Measurements from ENCODE around the gene ZNF556. TPM values are rescaled to one million over a fixed set of nuclear protein-coding genes. Genes with fewer than 3 reads are reported as not detected.

Gene ZNF556
- total and polyA plus RNA-seq, 2 experiments from 2014 or later: 0.03 TPM; not detected in 1

DNA sequence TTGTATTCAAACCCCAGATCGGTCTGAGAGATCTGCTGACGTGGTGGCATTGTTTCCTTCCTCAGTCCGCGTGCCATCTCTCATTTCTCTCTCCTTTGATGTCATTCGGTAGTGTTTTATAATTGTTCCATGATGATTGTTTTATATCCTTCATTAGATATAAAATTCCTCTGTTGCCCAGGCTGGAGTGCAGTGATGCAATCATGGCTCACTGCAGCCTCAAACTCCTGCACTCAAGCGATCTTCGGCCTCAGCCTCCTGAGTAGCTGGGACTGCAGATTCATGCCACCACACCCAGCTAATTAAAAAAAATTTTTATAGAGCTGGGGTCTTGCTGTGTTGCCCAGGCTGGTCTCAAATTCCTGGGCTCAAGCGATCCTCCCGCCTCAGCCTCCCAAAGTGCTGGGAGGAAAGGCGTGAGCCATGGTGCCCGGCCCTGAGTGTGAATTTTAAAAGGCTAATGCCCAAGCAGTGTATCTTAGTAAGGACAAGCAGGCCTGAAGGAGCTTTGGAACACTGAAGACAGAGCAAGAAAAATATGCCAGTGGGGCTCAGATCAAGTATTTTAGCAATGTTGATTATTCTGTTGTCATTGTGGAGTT lies 38.9 kb downstream of the ZNF556 start:
- no peaks in the 10 kb centered on the region for H3K9me2 ChIP-seq (replicated peaks; ENCODE audit: insufficient read depth)
- peaks cover 52% of the 10 kb centered on the region for H3K79me2 ChIP-seq
- no peaks in the 10 kb centered on the region for H3K9me3 ChIP-seq (ENCODE audit: low read depth)
- no peak overlapping the region for H3K4me2 ChIP-seq
- H4K20me1 ChIP-seq (ENCODE audit: insufficient read depth, poor library complexity, severe bottlenecking): no peaks in the 10 kb centered on the region
- 94% methylated on average over 11 of the region's 11 CpGs for WGBS (ENCODE audit: low lambda C conversion rate, missing lambda C conversion rate)
- DNase-seq (ENCODE audit: low spot score): no peak
- no peak overlapping the region for H2AFZ ChIP-seq
- no peak overlapping the region for H3K27ac ChIP-seq
- no peaks in the 10 kb centered on the region for H3K27me3 ChIP-seq
- H3K4me1 ChIP-seq (ENCODE audit: insufficient read depth): peaks cover 16% of the 10 kb centered on the region
- H3K36me3 ChIP-seq (replicated peaks; ENCODE audit: insufficient read depth, low read depth): no peaks in the 10 kb centered on the region
- H3K4me3 ChIP-seq: no peak overlapping the region
- TF ChIP-seq, protein P1, sequence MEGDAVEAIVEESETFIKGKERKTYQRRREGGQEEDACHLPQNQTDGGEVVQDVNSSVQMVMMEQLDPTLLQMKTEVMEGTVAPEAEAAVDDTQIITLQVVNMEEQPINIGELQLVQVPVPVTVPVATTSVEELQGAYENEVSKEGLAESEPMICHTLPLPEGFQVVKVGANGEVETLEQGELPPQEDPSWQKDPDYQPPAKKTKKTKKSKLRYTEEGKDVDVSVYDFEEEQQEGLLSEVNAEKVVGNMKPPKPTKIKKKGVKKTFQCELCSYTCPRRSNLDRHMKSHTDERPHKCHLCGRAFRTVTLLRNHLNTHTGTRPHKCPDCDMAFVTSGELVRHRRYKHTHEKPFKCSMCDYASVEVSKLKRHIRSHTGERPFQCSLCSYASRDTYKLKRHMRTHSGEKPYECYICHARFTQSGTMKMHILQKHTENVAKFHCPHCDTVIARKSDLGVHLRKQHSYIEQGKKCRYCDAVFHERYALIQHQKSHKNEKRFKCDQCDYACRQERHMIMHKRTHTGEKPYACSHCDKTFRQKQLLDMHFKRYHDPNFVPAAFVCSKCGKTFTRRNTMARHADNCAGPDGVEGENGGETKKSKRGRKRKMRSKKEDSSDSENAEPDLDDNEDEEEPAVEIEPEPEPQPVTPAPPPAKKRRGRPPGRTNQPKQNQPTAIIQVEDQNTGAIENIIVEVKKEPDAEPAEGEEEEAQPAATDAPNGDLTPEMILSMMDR (IDR thresholded peaks at IDR 0.05; ENCODE audit: poor library complexity): no peak
- TF ChIP-seq EZH2phosphoT487 (IDR thresholded peaks at IDR 0.05; ENCODE audit: low read depth, severe bottlenecking, unreplicated experiment) (no peak), EZH2 (IDR thresholded peaks at IDR 0.05; ENCODE audit: borderline replicate concordance) (no peak)

DNA sequence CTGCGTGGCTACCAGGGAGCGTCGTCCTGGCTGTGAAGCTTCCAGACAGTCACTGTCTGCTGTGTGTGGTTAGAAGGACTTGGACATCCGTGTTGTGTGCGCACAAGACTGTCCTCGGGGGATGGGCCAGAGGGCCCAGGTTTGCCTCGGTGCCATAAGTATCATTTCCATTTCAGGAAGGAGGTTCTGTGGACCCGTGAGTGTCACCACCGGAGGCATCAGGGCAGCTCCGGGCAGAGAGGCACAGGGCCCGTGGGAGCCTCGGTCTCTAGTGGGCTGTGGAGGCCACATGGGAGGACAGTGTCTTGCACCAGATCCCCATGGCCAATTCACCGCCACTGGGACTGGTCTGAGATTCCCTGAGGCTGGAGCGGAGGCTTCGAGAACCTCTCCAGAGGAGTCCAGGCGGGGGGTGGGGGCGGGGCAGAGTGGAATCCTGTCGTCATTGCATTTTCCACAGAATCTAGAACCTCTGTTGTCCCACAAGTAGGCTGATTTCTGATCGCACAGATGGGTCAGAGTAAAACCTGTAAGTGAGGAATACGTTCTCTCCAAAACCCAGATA lies 39.6 kb downstream of the ZNF556 start:
- Histone ChIP-seq H3K9me2 (replicated peaks; ENCODE audit: insufficient read depth) (no peaks in the 10 kb centered on the region), H3K27me3 (no peaks in the 10 kb centered on the region), H3K79me2 (peaks cover 53% of the 10 kb centered on the region), H3K4me2 (no peak overlapping the region), H2AFZ (no peak overlapping the region), H3K36me3 (replicated peaks; ENCODE audit: insufficient read depth, low read depth) (no peaks in the 10 kb centered on the region), H3K9me3 (ENCODE audit: low read depth) (no peaks in the 10 kb centered on the region), H3K4me3 (no peak overlapping the region), H3K27ac (no peak overlapping the region), H4K20me1 (ENCODE audit: insufficient read depth, poor library complexity, severe bottlenecking) (no peaks in the 10 kb centered on the region), H3K4me1 (ENCODE audit: insufficient read depth) (peaks cover 12% of the 10 kb centered on the region)
- TF ChIP-seq, protein P1 (IDR thresholded peaks at IDR 0.05; ENCODE audit: poor library complexity): no peak
- TF ChIP-seq EZH2phosphoT487 (IDR thresholded peaks at IDR 0.05; ENCODE audit: low read depth, severe bottlenecking, unreplicated experiment): no peak
- 95% methylated on average over 20 of the region's 20 CpGs for WGBS (ENCODE audit: low lambda C conversion rate, missing lambda C conversion rate)
- DNase-seq (ENCODE audit: low spot score): no peak

- H3K4me2 ChIP-seq: no peak overlapping the region
- no peaks in the 10 kb centered on the region for H3K27me3 ChIP-seq
- H3K4me3 ChIP-seq: no peak overlapping the region
- H3K4me1 ChIP-seq (ENCODE audit: insufficient read depth): no peaks in the 10 kb centered on the region
- H3K79me2 ChIP-seq: peaks cover 44% of the 10 kb centered on the region
- H3K27ac ChIP-seq: no peak overlapping the region
- DNase-seq (ENCODE audit: low spot score): no peak
- H3K9me3 ChIP-seq (ENCODE audit: low read depth): peaks cover 17% of the 10 kb centered on the region
- TF ChIP-seq EZH2 (IDR thresholded peaks at IDR 0.05; ENCODE audit: borderline replicate concordance) (no peak), EZH2phosphoT487 (IDR thresholded peaks at IDR 0.05; ENCODE audit: low read depth, severe bottlenecking, unreplicated experiment) (no peak)
- H4K20me1 ChIP-seq (ENCODE audit: insufficient read depth, poor library complexity, severe bottlenecking): no peaks in the 10 kb centered on the region
- 93% methylated on average over 5 of the region's 5 CpGs for WGBS (ENCODE audit: low lambda C conversion rate, missing lambda C conversion rate)
- no peak overlapping the region for H2AFZ ChIP-seq
- no peaks in the 10 kb centered on the region for H3K9me2 ChIP-seq (replicated peaks; ENCODE audit: insufficient read depth)
- peaks cover under 1% of the 10 kb centered on the region for H3K36me3 ChIP-seq (replicated peaks; ENCODE audit: insufficient read depth, low read depth)
Measured at GRCh38 chr19:2912306-2912705, 45.2 kb downstream of the ZNF556 start.

DNA sequence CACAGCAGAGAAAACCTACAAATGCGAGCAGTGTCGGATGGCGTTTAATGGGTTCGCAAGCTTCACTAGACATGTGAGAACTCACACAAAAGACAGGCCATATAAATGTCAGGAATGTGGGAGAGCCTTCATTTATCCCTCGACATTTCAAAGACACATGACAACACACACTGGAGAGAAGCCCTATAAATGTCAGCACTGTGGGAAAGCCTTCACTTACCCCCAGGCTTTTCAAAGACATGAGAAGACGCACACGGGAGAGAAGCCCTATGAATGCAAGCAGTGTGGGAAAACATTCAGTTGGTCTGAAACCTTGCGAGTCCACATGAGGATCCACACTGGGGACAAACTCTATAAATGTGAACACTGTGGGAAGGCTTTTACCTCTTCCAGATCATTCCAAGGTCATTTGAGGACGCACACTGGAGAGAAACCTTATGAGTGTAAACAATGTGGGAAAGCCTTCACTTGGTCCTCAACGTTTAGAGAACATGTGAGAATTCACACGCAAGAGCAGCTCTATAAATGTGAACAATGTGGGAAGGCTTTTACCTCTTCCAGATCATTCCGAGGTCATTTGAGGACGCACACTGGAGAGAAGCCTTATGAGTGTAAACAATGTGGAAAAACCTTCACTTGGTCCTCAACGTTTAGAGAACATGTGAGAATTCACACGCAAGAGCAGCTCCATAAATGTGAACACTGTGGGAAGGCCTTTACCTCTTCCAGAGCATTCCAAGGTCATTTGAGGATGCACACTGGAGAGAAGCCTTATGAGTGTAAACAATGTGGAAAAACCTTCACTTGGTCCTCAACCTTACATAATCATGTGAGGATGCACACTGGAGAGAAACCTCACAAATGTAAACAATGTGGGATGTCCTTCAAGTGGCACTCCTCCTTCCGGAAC lies 50.4 kb downstream of the ZNF556 start:
- no peak for DNase-seq (ENCODE audit: low spot score)
- over 99% methylated on average over 16 of the region's 16 CpGs for WGBS (ENCODE audit: low lambda C conversion rate, missing lambda C conversion rate)
- Histone ChIP-seq H3K4me1 (ENCODE audit: insufficient read depth) (no peaks in the 10 kb centered on the region), H3K27ac (no peak overlapping the region), H3K9me3 (ENCODE audit: low read depth) (peaks cover 27% of the 10 kb centered on the region), H3K79me2 (peaks cover 23% of the 10 kb centered on the region), H3K4me3 (no peak overlapping the region), H3K27me3 (no peaks in the 10 kb centered on the region), H4K20me1 (ENCODE audit: insufficient read depth, poor library complexity, severe bottlenecking) (no peaks in the 10 kb centered on the region), H3K36me3 (replicated peaks; ENCODE audit: insufficient read depth, low read depth) (peaks cover 6% of the 10 kb centered on the region), H3K9me2 (replicated peaks; ENCODE audit: insufficient read depth) (no peaks in the 10 kb centered on the region), H3K4me2 (no peak overlapping the region), H2AFZ (no peak overlapping the region)
- TF ChIP-seq EZH2phosphoT487 (IDR thresholded peaks at IDR 0.05; ENCODE audit: low read depth, severe bottlenecking, unreplicated experiment) (no peak), EZH2 (IDR thresholded peaks at IDR 0.05; ENCODE audit: borderline replicate concordance) (no peak)
- TF ChIP-seq, protein P1 (IDR thresholded peaks at IDR 0.05; ENCODE audit: poor library complexity): no peak

Data from hepatocyte (in vitro differentiated cells).